HG03521 (cell line): Measurements from ENCODE around the gene ACVR1.

Experiments used
- ATAC-seq: cut with Tn5 transposase; IDR thresholded peaks from one replicate; pipeline ENCODE4 v1.9.1; 2021; ENCODE audit warnings: mild to moderate bottlenecking, moderate library complexity; ENCODE audit not compliant: unreplicated experiment

ACVR1 gene

GRCh38 chr2:157800838-157801495 is 75.2 kb downstream of the ACVR1 start:
- no peak for ATAC-seq

GRCh38 chr2:157793053-157793612 is 83.0 kb downstream of the ACVR1 start:
- ATAC-seq: no peak

GRCh38 chr2:157792335-157793052 is 83.6 kb downstream of the ACVR1 start:
- no peak for ATAC-seq

- no peak for ATAC-seq
These were observed 85.3 kb downstream of the ACVR1 start for GRCh38 chr2:157790780-157791179.

DNA sequence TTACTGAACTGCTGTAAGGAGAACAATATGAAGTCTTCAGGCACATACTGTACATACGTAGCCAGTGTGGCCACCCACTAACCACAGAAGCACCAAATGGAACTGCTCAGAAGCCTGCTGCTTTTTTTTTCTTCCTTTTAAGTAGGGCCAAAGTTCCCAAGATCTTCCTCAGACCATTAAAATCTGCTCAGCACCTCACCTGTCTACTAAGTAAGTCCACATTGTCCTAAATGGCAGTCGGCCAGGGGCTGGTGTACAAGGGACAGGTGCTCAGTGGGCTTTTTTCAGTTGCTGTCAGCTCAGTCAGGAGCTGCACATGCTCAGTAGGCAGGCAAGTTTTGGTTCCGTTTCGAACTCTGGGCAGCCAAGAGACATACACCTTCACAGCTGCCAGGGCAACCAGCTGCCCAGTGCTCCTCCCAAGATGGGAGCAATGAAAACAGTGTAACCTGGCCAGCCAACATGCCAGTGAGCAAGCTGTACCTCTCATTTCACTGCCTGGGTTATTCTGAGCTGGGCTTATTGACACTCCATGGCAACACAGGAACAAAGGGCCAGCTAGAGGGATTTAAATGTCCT is 86.1 kb downstream of the ACVR1 start:
- ATAC-seq: no peak

DNA sequence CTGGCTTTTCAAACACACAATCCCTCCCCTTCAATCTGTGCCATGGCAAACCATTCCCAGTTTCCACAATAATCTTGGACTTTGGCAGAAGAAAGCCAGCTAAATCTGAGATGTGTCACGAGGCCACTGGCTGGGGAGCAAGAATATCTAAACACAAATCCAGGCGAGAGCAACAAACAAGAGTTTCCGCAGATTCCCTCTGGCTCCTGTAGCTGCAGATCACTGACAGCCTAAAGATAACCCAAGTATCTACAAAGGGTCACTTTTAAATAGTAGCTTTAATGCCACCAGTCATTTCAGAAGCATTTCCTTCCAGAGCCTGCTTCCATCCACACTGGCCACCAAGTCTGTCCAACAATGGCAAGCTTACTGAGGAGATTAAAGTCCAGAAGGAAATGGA is 86.9 kb downstream of the ACVR1 start:
- ATAC-seq: no peak

- ATAC-seq: no peak
These were observed 87.9 kb downstream of the ACVR1 start for GRCh38 chr2:157788201-157788600.

- no peak for ATAC-seq
These were observed 88.7 kb downstream of the ACVR1 start for GRCh38 chr2:157787364-157787938.

DNA sequence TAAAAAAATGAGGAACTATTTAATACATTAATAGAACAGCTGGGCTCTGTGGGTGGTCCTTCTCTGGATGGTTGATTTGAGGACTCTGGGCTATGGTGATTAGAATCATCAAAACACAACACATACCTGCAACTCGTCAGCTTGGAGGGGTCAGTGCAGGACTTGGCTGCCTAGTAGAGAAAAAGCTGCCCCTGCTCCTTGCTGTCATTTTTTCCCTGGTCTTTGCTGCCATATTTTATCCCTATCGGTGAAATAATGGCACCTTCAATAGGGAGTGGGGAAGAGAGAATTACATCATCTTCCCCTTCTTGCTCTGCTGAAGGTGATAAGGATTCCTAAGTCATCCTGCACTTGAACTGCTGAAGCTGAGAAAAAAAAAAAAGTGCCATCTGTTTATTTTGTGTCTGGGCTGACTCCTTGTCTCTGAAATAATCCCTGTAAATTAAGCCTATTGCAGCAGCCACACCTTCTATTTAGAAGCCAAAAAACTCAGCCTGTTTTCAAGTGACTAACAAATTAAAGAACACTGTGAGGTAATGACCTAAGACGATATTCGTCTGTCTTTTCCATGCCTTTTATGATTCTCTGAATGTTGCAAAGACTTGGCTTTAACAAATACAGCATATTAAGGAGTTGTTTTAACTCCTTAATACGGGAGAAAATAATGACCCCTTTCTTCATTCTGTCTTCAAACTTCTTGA is 89.3 kb downstream of the ACVR1 start:
- no peak for ATAC-seq

DNA sequence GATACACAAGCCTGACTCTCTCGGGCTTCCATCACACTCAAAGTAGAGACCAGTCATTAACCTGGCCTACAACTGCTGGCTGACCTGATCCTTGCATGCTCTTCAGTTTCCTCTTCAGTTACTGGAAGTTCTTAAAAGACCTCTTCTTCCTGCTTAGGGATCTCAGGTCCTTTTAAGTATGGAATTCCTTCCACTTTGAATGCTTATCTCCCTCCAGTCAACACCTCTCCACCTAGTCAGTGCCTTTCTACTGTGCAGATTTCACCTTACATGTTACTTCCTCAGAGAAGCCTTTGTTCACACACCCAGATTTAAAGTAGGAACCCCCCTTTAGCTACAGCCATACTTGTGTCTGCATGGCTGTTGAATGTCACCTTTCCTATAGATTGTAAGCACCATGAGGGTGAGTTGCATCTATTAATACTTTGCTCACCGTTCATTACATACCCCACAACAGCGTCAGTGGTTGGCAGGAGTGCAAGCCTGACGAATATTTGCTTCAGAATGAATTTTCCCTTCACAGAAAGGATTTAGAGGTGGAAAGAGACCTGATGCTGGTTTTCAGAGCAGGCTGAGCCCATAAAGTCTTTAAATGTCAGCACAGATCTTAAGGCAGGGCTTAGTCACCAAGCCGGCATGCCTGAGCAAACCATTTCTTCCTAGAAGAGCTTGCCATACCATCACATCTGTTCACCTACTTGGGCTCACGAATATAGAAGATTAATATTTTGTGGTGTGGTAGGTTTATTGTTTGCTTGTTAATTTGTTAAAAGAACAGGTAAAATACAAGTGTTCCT is 90.1 kb downstream of the ACVR1 start:
- ATAC-seq: no peak

- ATAC-seq: no peak
These were observed 90.9 kb downstream of the ACVR1 start for GRCh38 chr2:157785200-157785599.

DNA sequence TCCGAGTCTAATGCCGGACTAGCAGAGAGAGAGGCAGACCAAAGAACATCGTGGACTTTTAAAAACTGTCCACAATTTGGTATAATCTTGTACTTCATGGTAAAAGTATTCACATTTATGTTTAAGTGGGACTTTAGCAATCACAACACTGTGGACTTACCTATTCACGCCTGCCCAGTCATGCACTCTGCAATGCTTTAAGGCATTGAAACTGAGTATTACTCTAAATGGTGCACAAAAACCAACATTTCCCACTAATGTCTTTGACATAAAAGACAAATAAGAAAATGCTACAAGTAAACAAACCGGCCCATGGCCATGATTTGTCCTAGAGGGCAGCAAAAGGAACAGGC is 91.3 kb downstream of the ACVR1 start:
- no peak for ATAC-seq

DNA sequence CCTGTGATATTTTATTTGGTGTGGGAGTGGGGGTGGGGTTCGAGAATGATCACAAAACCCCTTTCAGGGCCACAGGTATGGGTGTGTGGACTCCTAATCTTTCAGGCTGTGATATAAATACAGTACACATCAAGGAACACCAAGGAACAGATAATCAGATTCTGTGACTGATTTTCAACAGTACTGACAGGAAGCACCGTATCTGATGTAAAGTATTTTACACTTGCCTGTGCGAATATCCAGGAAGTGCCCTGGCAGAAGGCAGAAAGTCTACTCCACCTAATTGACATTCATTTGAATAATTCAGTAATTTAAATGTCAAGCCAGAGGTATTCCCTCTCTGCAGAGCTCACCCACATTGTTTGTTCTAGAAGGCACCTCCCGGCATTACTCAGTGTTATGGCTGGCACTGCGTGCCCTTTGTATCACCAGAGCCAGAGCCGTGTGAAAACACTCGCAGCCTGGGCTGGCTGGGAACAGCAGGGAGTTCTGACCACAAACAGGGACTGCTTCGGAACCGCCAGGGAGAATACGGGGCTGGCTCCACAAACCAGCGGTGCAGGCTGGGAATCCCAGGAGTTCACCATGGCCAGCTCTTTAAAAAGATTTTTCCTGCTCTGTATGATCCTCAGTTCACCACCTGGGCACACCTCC is 91.8 kb downstream of the ACVR1 start:
- no peak for ATAC-seq

DNA sequence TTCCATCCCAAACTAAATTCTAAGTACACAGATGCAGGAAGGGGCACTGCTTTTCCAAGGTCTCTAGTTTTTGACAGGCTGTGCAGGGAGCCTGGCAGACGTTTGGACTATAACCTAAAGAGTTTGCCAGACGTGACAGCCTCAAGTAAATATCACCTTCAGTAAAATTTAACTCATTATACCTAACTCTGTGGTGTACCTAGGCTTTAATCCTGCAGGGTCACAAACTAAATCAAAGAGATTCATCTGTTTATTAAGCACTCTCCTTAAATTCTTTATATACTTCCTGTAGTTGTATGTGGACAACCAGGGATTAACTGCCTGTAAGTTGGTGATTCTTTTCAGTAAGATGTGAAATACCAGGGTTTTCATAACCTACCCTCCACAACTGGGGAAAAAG is 92.9 kb downstream of the ACVR1 start:
- ATAC-seq: no peak

DNA sequence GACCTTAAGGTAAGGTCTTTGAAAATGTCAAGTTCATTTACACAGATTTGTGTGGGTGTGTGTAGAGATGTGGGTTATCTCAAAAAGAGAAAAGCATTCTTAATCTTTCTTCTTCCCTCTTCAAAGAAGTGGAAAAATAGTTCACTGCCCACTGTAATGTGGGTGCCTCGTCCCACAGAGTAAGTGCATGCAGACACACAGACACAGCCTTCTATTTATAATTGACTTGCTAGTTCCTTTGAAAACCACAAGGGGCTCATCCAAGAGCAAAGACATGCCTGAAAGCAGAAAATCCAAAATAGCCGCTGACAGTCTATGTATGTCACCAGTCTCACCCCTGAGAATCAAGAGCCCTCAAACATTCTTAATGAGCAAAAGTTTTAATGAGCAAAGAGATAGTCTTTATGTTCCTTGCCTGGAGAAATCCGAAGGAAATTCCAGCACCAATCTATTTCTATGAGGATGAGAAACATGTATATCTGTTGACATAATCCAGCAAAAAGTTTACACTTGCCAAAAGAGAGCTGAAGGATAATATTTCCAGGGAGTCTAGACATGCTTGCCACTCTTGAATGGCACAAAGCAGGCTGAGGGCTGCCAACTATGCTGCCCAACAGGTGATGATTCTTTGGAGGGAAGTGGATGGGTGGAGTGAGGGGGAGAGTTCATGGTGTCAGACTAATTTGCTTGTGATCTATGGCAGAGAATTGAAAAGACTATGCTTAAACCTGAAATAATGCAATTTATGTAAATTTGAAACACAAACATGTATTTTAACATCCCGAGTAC is 93.9 kb downstream of the ACVR1 start:
- ATAC-seq: no peak

DNA sequence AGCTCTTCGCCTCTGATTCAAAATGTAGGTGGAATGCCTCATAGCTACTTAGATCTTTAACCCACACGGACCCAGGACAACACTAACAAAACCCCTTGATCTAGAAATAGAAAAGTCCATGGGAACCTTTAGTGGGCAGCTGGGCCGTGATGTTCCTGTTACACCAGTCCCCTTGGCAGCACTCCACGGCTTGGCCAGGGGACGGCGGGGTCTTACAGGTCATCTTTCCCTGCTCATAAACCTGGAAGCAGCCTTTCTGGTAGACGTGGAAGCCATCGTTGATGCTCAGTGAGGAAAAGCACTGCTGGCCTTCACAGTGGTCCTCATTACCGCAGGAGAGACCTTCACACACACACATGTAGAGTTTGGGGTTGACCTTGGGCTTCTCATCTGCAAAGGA is 95.9 kb downstream of the ACVR1 start:
- no peak for ATAC-seq

GRCh38 chr2:157779794-157780193 is 96.3 kb downstream of the ACVR1 start:
- no peak for ATAC-seq

DNA sequence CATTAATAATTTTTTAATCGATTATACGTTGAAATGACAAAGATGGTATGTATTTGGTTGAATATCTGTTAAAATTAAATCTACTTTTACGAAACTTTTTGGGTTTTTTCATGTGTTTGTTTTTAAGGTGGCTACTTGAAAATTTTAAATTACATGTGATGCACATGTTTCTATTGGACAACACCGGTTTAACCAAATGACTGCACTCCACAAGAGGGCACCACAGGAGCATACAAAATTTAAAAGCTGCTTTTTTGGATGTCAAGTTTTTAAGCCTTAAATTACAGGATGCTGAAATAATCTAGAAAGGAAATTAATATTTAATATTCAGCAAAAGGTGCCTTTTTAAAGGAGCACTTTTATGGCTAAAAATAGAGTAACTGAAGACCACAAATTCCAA is 98.7 kb downstream of the ACVR1 start:
- ATAC-seq: no peak

DNA sequence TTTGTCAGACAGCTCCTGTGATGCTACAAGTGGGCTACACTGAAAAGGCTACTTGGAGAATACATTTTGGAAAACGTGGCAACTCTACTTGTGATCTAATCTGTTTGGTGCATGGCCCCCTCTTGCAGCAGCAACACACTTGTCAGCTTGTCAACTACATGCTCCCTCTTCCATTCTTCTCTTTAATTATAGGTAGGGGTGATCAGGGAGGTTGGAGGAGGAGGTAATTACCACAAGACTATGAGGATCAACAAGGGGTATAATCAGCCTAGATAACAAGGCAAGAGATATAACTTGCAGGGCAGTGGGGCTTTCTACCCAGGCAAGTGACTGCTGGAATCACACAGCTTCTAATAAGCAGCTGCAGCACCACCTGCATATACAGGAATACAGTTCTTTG is 104.9 kb downstream of the ACVR1 start:
- ATAC-seq: no peak
